ENCODE data around the gene TBC1D28.
"Not testable (repeated sequence)": the region's sequence is repeated elsewhere in the genome, so short reads cannot be mapped to it uniquely, and the experiment has no call there.

The TBC1D28 gene

GRCh38 chr17:18617613-18618012, 26.6 kb downstream of the TBC1D28 start:
- not testable (repeated sequence) for H3K4me1 ChIP-seq (ENCODE audit: insufficient read depth, insufficient read length); H3K9ac ChIP-seq (ENCODE audit: insufficient read length, low read depth); H3K9me3 ChIP-seq (ENCODE audit: insufficient read depth, low read length); H3K36me3 ChIP-seq (ENCODE audit: insufficient read depth, insufficient read length, low read length); H3K27me3 ChIP-seq (ENCODE audit: insufficient read depth, insufficient read length); H3K4me3 ChIP-seq (ENCODE audit: insufficient read length, low read depth); DNase-seq (ENCODE audit: low read depth, low spot score)

- not testable (repeated sequence) for H3K36me3 ChIP-seq (ENCODE audit: insufficient read depth, insufficient read length, low read length); DNase-seq (ENCODE audit: low read depth, low spot score); H3K4me1 ChIP-seq (ENCODE audit: insufficient read depth, insufficient read length); H3K9me3 ChIP-seq (ENCODE audit: insufficient read depth, low read length); H3K4me3 ChIP-seq (ENCODE audit: insufficient read length, low read depth); H3K27me3 ChIP-seq (ENCODE audit: insufficient read depth, insufficient read length); H3K9ac ChIP-seq (ENCODE audit: insufficient read length, low read depth)
These were observed 31.2 kb downstream of the TBC1D28 start for GRCh38 chr17:18613016-18613415.

GRCh38 chr17:18593138-18593537, 51.1 kb downstream of the TBC1D28 start:
- not testable (repeated sequence) for H3K4me1 ChIP-seq (ENCODE audit: insufficient read depth, insufficient read length); H3K36me3 ChIP-seq (ENCODE audit: insufficient read depth, insufficient read length, low read length); H3K9ac ChIP-seq (ENCODE audit: insufficient read length, low read depth); H3K27me3 ChIP-seq (ENCODE audit: insufficient read depth, insufficient read length); DNase-seq (ENCODE audit: low read depth, low spot score); H3K9me3 ChIP-seq (ENCODE audit: insufficient read depth, low read length); H3K4me3 ChIP-seq (ENCODE audit: insufficient read length, low read depth)
